Measurements from ENCODE around the gene F13A1.

F13A1 gene

GRCh38 chr6:6191909-6192308, 128.6 kb downstream of the F13A1 start:
- no peak for DNase-seq (ENCODE audit: low read depth)

GRCh38 chr6:6191476-6191875, 129.0 kb downstream of the F13A1 start:
- DNase-seq (ENCODE audit: low read depth), result no peak

DNA sequence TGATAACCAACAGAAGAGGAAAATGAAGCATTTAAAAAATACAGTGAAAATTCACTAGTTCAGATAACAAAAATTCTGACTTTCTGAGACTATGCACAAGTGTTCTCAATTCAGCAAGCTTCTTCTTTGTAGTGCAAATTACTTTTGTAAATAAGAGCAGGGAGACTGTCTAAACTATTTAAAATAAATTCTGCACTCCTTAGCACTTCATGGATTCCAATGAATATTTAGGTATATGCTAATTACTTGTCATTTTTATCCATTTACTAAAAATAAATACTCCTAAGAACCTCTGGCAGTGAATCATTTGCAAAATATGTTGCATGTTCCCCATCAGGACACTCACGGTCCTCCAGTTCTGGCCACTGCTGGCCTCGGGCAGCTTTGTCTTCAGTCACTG, 139.8 kb downstream of the F13A1 start:
- DNase-seq (ENCODE audit: low read depth), result no peak

GRCh38 chr6:6179858-6180623, 140.4 kb downstream of the F13A1 start:
- no peak for DNase-seq (ENCODE audit: low read depth)

DNA sequence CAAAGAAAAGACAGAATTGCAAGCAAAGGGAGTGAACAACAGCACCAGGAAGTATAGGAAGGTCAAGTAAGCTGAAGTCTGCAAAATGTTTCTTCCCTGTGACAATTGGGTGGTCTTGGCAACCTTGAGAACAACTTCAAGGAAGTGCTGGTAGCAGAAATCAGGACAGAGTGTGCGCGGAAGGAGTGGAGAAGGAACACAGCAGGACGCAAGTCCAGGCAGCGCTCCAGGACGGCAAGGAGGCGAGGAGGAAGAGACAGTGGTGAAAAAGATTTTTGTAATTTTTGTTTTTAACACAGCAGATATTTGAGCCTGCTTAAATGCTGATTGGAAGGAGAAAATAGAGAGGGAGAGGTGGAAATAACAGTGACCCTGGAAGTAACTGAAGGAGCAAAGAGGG, 141.7 kb downstream of the F13A1 start:
- DNase-seq (ENCODE audit: low read depth), result no peak

GRCh38 chr6:6177754-6178153, 142.7 kb downstream of the F13A1 start:
- no peak for DNase-seq (ENCODE audit: low read depth)

GRCh38 chr6:6176586-6177228, 143.8 kb downstream of the F13A1 start:
- no peak for DNase-seq (ENCODE audit: low read depth)

DNA sequence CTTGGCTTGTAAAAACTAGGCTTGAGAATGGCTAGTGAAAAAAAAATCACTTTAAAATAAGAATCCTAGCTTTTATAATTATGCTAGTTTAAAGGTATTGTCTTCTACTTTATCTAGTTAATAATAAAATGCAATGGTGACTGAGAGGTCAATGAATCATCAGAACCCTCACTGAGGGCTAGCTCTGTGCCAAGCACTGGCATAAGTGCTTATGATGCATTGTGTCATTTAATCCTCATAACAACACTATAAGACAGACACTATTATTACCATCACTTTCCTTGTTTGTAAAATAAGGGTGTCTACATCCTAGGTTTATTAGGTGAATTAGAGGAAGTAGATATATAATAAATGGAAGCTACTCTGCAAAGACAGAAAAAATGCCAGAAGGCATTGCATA, 144.3 kb downstream of the F13A1 start:
- no peak for DNase-seq (ENCODE audit: low read depth)

DNA sequence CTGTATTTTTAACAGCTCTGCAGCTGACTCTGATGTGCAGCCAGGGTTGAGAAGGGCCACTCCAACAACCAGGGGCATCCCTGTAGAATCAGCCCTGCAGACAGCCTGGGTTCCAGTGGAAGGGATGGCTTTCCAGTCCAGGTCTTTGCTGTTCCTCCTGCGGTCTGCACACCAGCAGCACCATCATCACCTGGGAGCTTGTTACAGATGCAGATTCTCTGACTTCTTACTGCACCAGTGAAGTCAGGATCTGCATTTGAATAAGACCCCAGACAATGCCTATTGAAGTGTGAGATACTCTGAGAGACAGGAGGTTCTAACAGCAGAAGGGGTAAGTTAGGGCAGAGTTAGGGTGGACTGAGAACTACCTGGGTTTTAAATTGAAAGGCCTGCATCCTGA, 151.3 kb downstream of the F13A1 start:
- DNase-seq (ENCODE audit: low read depth), result no peak

DNA sequence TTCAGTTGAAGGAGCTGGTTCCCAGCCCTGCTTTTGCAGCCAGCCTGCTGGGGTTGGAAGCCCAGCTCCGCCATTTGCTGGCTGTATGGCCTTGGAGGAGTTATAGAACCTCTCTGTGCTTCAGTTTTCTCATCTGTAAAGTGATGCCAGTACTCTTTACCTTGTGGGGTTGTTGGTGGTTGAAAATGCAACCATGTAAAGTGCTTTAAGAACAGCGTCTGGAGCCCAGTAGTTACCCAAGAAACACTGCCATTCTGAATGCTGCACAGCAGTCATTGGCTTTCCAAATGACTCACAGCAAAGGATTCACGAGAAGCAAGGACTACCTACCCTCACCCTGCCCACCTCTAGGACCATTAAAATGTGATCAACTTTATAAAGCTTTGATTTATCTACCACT, 154.4 kb downstream of the F13A1 start:
- DNase-seq (ENCODE audit: low read depth), result no peak

- DNase-seq (ENCODE audit: low read depth), result no peak
Measured at GRCh38 chr6:6164367-6164766, 156.1 kb downstream of the F13A1 start.

DNA sequence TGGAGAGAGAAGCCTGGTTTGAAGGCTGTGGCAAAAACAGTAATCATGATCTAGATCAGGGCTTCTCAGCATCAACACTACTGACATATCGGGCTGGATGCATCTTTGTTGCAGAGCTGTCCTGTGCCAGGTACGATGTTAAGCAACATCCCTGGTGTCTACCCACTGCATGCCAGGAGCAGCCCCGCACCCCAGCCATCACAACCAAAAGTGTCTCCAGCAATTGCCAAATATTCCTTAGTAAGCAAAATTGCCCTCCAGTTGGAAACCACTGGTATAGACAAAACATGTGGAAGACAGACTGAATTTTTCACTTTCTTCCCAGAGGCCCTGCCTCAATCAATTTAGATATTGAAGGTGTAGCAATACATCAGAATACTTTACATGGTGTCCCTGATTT, 166.1 kb downstream of the F13A1 start:
- no peak for DNase-seq (ENCODE audit: low read depth)

- no peak for DNase-seq (ENCODE audit: low read depth)
Measured at GRCh38 chr6:6152060-6152459, 168.4 kb downstream of the F13A1 start.

- no peak for DNase-seq (ENCODE audit: low read depth)
Measured at GRCh38 chr6:6148192-6148815, 172.2 kb downstream of the F13A1 start.

- no peak for DNase-seq (ENCODE audit: low read depth)
Measured at GRCh38 chr6:6131492-6132109, 188.9 kb downstream of the F13A1 start.

DNA sequence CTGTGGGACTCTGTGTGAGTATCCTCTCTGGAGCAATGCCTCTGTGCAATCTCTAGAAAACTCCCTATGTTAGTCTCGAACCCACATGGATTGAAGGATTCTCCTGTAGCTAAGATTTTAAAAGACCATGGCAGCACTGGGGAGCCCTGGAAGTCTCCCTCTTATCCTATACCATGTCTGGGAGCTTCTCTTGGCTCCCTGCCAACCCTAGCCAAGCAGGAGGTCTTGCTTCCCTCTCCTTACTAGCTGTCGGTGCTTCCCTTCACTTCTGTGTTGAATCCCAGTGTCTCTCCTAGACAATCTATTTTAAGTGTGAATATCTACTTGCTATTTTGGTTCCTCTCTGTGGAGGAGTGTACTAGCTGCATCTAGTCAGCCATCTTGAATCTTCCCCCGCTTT, 195.0 kb downstream of the F13A1 start:
- DNase-seq (ENCODE audit: low read depth), result no peak

GRCh38 chr6:6123803-6124202, 196.7 kb downstream of the F13A1 start:
- no peak for DNase-seq (ENCODE audit: low read depth)

GRCh38 chr6:6121943-6122342, 198.5 kb downstream of the F13A1 start:
- DNase-seq (ENCODE audit: low read depth), result no peak

DNA sequence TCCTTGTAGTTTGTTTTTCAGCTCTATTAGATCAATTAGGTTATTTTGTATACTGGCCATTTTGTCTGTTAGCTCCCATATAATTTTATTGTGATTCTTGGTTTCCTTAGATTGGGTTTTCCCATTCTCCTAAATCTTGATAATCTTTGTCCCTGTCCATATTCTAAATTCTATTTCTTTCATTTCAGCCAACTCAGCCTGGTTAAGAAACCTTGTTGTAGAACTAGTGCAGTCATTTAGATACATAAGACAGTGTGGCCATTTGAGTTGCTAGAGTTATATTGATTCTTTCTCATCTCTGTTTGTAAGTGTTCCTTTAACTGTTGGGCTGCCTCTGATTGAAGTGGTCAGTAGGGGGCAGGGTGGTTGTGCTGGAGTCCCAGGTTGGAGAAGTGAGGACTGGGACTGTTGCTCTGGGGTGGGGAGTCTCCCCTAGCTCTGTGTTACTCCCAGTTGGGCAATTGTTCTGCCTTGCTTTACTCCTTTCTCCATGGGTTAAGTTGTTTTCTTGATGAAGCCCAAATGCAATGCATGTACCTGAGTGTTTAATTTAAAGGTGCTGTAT, 214.9 kb downstream of the F13A1 start:
- DNase-seq (ENCODE audit: low read depth), result no peak

All from HS-5 (cell line).